Activated CD4-positive, alpha-beta T cell treated with anti-CD3 and anti-CD28 coated beads, Interleukin-10, Interleukin-2, amounts not matched to agents 100 ng/mL and 50 ng/mL, durations not matched to agents 16 hours and 8 hours (primary cell): ENCODE measurements around the gene LHB.
A peak's percentile ranks its signal among the peaks of the same experiment; 100 is the strongest.
"Not testable (repeated sequence)": the region's sequence is repeated elsewhere in the genome, so short reads cannot be mapped to it uniquely, and the experiment has no call there.

Experiments used
- DNase-seq: peaks from one replicate; pipeline ENCODE4 v3.0.0-alpha.2; 2020

The LHB gene

GRCh38 chr19:49017041-49017665 is at the start of gene LHB:
Gene LHB (minus strand): TSS chr19:49017091. CDS start chr19:49017081, 10 bp downstream.
- DNase-seq, result no peak

- no peak for DNase-seq
Measured at GRCh38 chr19:49065905-49066512, 49.1 kb upstream of the LHB start.

GRCh38 chr19:49064768-49065611 is 48.1 kb upstream of the LHB start, which contains the start of gene NTF4:
Gene NTF4 (minus strand): TSS chr19:49064818. CDS start chr19:49061997, 2,821 bp downstream.
- no peak for DNase-seq

- DNase-seq, result no peak
Measured at GRCh38 chr19:49064029-49064629, 47.2 kb upstream of the LHB start.

GRCh38 chr19:49061445-49061844 is 44.6 kb upstream of the LHB start:
- no peak for DNase-seq

- DNase-seq, result no peak
Measured at GRCh38 chr19:49061000-49061399, 44.1 kb upstream of the LHB start.

GRCh38 chr19:49059053-49059452 is 42.2 kb upstream of the LHB start:
- DNase-seq, result no peak

GRCh38 chr19:49058562-49058961 is 41.7 kb upstream of the LHB start:
- peak; percentile 32 for DNase-seq

- DNase-seq, result peak; percentile 34
Measured at GRCh38 chr19:49057636-49058234, 40.8 kb upstream of the LHB start, which contains the start of gene CGB7. Gene CGB7 (minus strand): TSS chr19:49057749. CDS start chr19:49055375, 2,374 bp downstream.

- DNase-seq, result not testable (repeated sequence)
Measured at GRCh38 chr19:49056902-49057596, 40.2 kb upstream of the LHB start.

- DNase-seq, result peak; percentile 42
Measured at GRCh38 chr19:49056101-49056901, 39.4 kb upstream of the LHB start.

GRCh38 chr19:49050376-49051033 is 33.6 kb upstream of the LHB start:
- DNase-seq, result not testable (repeated sequence)

GRCh38 chr19:49049834-49050233 is 32.9 kb upstream of the LHB start:
- DNase-seq, result not testable (repeated sequence)

GRCh38 chr19:49049011-49049410 is 32.1 kb upstream of the LHB start, which contains the start of gene CGB8:
Gene CGB8 (minus strand): TSS chr19:49049111. CDS start chr19:49048739, 372 bp downstream.
- not testable (repeated sequence) for DNase-seq

- DNase-seq, result not testable (repeated sequence)
Measured at GRCh38 chr19:49043548-49043947, 26.7 kb upstream of the LHB start, which contains the start of gene CGB5. Gene CGB5 (plus strand): TSS chr19:49043848. CDS start chr19:49044210, 362 bp downstream.

GRCh38 chr19:49042666-49043065 is 25.8 kb upstream of the LHB start:
- not testable (repeated sequence) for DNase-seq

- DNase-seq, result no peak
Measured at GRCh38 chr19:49042177-49042576, 25.3 kb upstream of the LHB start.

- not testable (repeated sequence) for DNase-seq
Measured at GRCh38 chr19:49039736-49040135, 22.8 kb upstream of the LHB start.

- DNase-seq, result not testable (repeated sequence)
Measured at GRCh38 chr19:49038557-49039276, 21.8 kb upstream of the LHB start.

GRCh38 chr19:49038111-49038510 is 21.2 kb upstream of the LHB start:
- DNase-seq, result not testable (repeated sequence)
